HCT116 (cell line): ENCODE results near the gene RFESD. TPM values are rescaled to one million over a fixed set of nuclear protein-coding genes. Genes with fewer than 3 reads are reported as not detected.

ENCODE experiments used
- ATAC-seq: fragments of 200-7000 bp; cut with Tn5 transposase; 2 replicates; pipeline ENCODE4 v1.9.1; 2020; ENCODE audit warnings: mild to moderate bottlenecking, moderate library complexity
- BruUV-seq: library from RNA; stranded (reverse); fragments of 400-500 nt; replicated peaks from 2 replicates; lab custom pipeline; 2021; lab: Mats Ljungman, UMichigan
- CTCF ChIA-PET: fragments of 300-600 bp; sonication (Branson Sonifier 250); formaldehyde crosslinking; loops from one replicate; lab custom pipeline; 2021; ENCODE audit warnings: antibody characterized with exemption; lab: Charles Lee
- POLR2A ChIA-PET: fragments of 300-600, 350-600 bp; sonication (Branson Sonifier 250); formaldehyde crosslinking; loops from one replicate; lab custom pipeline; 2021; ENCODE audit warnings: antibody characterized with exemption; lab: Charles Lee
- RAD21 ChIA-PET, 2 experiments: fragments of 300-600 bp; sonication (Branson Sonifier 250); formaldehyde crosslinking; loops; one replicate each; lab custom pipeline; 2023; ENCODE audit warnings: low total read pairs in 2 of 2; ENCODE audit not compliant: uncharacterized antibody in 2 of 2, unreplicated experiment in 2 of 2, low non-redundant PET in 1 of 2; lab: Charles Lee
- DNase-seq: peaks from one replicate; pipeline ENCODE4 v3.0.0-alpha.2; 2010; ENCODE audit warnings: low read depth, low spot score
- H2AFZ ChIP-seq: fragments of 200-600 bp; shearing (Covaris generic), sonication (generic); 2 replicates; pipeline ENCODE4 v1.6.1; 2017; ENCODE audit warnings: low read depth, mixed run types, mixed read lengths, antibody characterized with exemption, low read length; ENCODE audit not compliant: poor library complexity, severe bottlenecking
- H3K27ac ChIP-seq: 2 replicates; pipeline ENCODE4 v1.5.1; 2012; ENCODE audit warnings: low read depth, low read length
- H3K27me3 ChIP-seq: fragments of 200-600 bp; sonication (generic); 2 replicates; pipeline ENCODE4 v1.6.1; 2016; ENCODE audit warnings: mixed run types, low read length, mixed read lengths; ENCODE audit not compliant: insufficient read depth
- H3K36me3 ChIP-seq, 2 experiments: fragments of 200-500 bp in 1 of 2; fragments of 200-600 bp in 1 of 2; sonication (Bioruptor generic) in 1 of 2; sonication (generic) in 1 of 2; 2 replicates each; pipeline versions ENCODE4 v1.5.1 to v1.6.1; 2014 to 2016; ENCODE audit warnings: low read length in 2 of 2, inconsistent platforms in 1 of 2, mixed read lengths in 1 of 2, mixed run types in 1 of 2; ENCODE audit not compliant: insufficient read depth in 2 of 2, control insufficient read depth in 1 of 2
- H3K4me1 ChIP-seq, 2 experiments: fragments of 200-600 bp in 1 of 2; sonication (generic) in 1 of 2; 2 replicates each; pipeline versions ENCODE4 v1.5.1 to v1.6.1; 2012 to 2017; ENCODE audit warnings: low read length in 2 of 2, inconsistent platforms in 1 of 2, mild to moderate bottlenecking in 1 of 2, mixed read lengths in 1 of 2, mixed run types in 1 of 2, moderate library complexity in 1 of 2; ENCODE audit not compliant: insufficient read depth in 2 of 2, control insufficient read depth in 1 of 2
- H3K4me2 ChIP-seq: fragments of 200-600 bp; sonication (generic); 2 replicates; pipeline ENCODE4 v1.6.1; 2017; ENCODE audit warnings: mixed run types, low read length, mixed read lengths
- H3K4me3 ChIP-seq, 2 experiments: fragments of 200-600 bp in 1 of 2; sonication (generic) in 1 of 2; replicated peaks in 1 of 2; 2 replicates each; pipeline ENCODE4 v1.5.1; 2011 to 2016; ENCODE audit warnings: low read length in 2 of 2, control low read depth in 1 of 2, low read depth in 1 of 2, mild to moderate bottlenecking in 1 of 2, mixed read lengths in 1 of 2, mixed run types in 1 of 2
- H3K79me2 ChIP-seq: fragments of 200-600 bp; sonication (generic); 2 replicates; pipeline ENCODE4 v1.6.1; 2017; ENCODE audit warnings: mild to moderate bottlenecking, mixed run types, low read length, moderate library complexity, mixed read lengths; ENCODE audit not compliant: insufficient read depth
- H3K9ac ChIP-seq: fragments of 200-600 bp; sonication (generic); 2 replicates; pipeline ENCODE4 v1.6.1; 2016; ENCODE audit warnings: low read length, mixed read lengths
- H3K9me2 ChIP-seq: fragments of 200-600 bp; sonication (generic), shearing (Covaris generic); 2 replicates; pipeline ENCODE4 v1.6.1; 2017; ENCODE audit warnings: mixed run types, mild to moderate bottlenecking, moderate library complexity; ENCODE audit not compliant: insufficient read depth
- H3K9me3 ChIP-seq, 2 experiments: fragments of 200-500 bp in 1 of 2; fragments of 200-600 bp in 1 of 2; sonication (Bioruptor generic) in 1 of 2; sonication (generic) in 1 of 2; 2 replicates each; pipeline ENCODE4 v1.6.1; 2014 to 2017; ENCODE audit warnings: low read length in 2 of 2, mixed read lengths in 2 of 2, inconsistent platforms in 1 of 2, low read depth in 1 of 2, mild to moderate bottlenecking in 1 of 2, mixed run types in 1 of 2, moderate library complexity in 1 of 2; ENCODE audit not compliant: control insufficient read depth in 1 of 2, insufficient read depth in 1 of 2
- H4K20me1 ChIP-seq: fragments of 200-600 bp; sonication (generic), shearing (Covaris generic); 2 replicates; pipeline ENCODE4 v1.6.1; 2017; ENCODE audit warnings: mixed run types, mild to moderate bottlenecking, moderate library complexity; ENCODE audit not compliant: insufficient read depth
- ATF3 ChIP-seq: IDR thresholded peaks from 2 replicates; pipeline ENCODE4 v1.6.1; 2012
- CBX3 ChIP-seq: IDR thresholded peaks from 2 replicates; pipeline ENCODE4 v1.6.1; 2012; ENCODE audit warnings: low read depth
- CTCF ChIP-seq, 3 experiments: fragments of 200-600 bp in 1 of 3; sonication (generic) in 1 of 3; IDR thresholded peaks in 2 of 3; conservative IDR thresholded peaks in 1 of 3; 2 replicates each; pipeline ENCODE4 v1.5.1; 2012 to 2017; ENCODE audit warnings: low read depth in 2 of 3, low read length in 2 of 3, antibody characterized with exemption in 1 of 3, borderline replicate concordance in 1 of 3, control low read depth in 1 of 3, mild to moderate bottlenecking in 1 of 3, mixed read lengths in 1 of 3, mixed run types in 1 of 3, moderate library complexity in 1 of 3; ENCODE audit not compliant: insufficient read depth in 1 of 3
- EGR1 ChIP-seq: IDR thresholded peaks from 2 replicates; pipeline ENCODE4 v1.6.1; 2012; ENCODE audit warnings: low read depth
- ELF1 ChIP-seq: IDR thresholded peaks from 2 replicates; pipeline ENCODE4 v1.6.1; 2012; ENCODE audit warnings: low read depth, borderline replicate concordance
- JUND ChIP-seq: IDR thresholded peaks from 2 replicates; pipeline ENCODE4 v1.6.1; 2012
- MAX ChIP-seq: IDR thresholded peaks from 2 replicates; pipeline ENCODE4 v1.6.1; 2012
- POLR2A ChIP-seq: IDR thresholded peaks from 2 replicates; pipeline ENCODE4 v1.7.0; 2011; ENCODE audit warnings: borderline replicate concordance; ENCODE audit not compliant: insufficient read depth, insufficient read length; ENCODE audit errors: extremely low read depth
- POLR2AphosphoS5 ChIP-seq: IDR thresholded peaks from 2 replicates; pipeline ENCODE4 v1.6.1; 2011; ENCODE audit warnings: mild to moderate bottlenecking, low read depth, low read length, moderate library complexity
- RAD21 ChIP-seq: IDR thresholded peaks from 2 replicates; pipeline ENCODE4 v1.6.1; 2012; ENCODE audit warnings: low read depth, mild to moderate bottlenecking
- SIN3A ChIP-seq: IDR thresholded peaks from 2 replicates; pipeline ENCODE4 v1.6.1; 2012; ENCODE audit warnings: low read depth
- SP1 ChIP-seq: IDR thresholded peaks from 2 replicates; pipeline ENCODE4 v1.6.1; 2012; ENCODE audit warnings: low read depth
- SRF ChIP-seq: IDR thresholded peaks from 2 replicates; pipeline ENCODE4 v1.6.1; 2012; ENCODE audit warnings: low read depth
- TCF7L2 ChIP-seq: IDR thresholded peaks from 2 replicates; pipeline ENCODE4 v1.7.0; 2011; ENCODE audit warnings: borderline replicate concordance, inconsistent platforms; ENCODE audit not compliant: insufficient read depth, insufficient read length; ENCODE audit errors: extremely low read depth
- YY1 ChIP-seq: IDR thresholded peaks from 2 replicates; pipeline ENCODE4 v1.6.1; 2011; ENCODE audit warnings: low read length, low read depth, moderate library complexity, mild to moderate bottlenecking; ENCODE audit not compliant: insufficient replicate concordance; ENCODE audit errors: extremely low read depth
- ZNF274 ChIP-seq: fragments of 200-500 bp; sonication (Bioruptor generic); IDR thresholded peaks from 2 replicates; pipeline ENCODE4 v1.6.1; 2014; ENCODE audit warnings: mild to moderate bottlenecking, low read depth, low read length, inconsistent platforms
- intact Hi-C: fragments of 100-400 bp; cut with micrococcal nuclease; formaldehyde crosslinking; loops from 2 replicates; pipeline ENCODE4 v1.10.0; 2022
- total RNA-seq: library from RNA; stranded (reverse); gene quantifications from one replicate; pipeline ENCODE4 v1.2.1, GENCODE V29; 2021; ENCODE audit not compliant: unreplicated experiment

RFESD gene
- total RNA-seq, 1 experiment from 2014 or later = 4.1 TPM

GRCh38 chr5:95668728-95669127, 22.2 kb downstream of the RFESD start:
- ATAC-seq (no peak), DNase-seq (no peak)
- TF ChIP-seq EGR1 (no peak), POLR2AphosphoS5 (no peak), POLR2A (no peak), ELF1 (no peak), JUND (no peak), SRF (no peak), CTCF (IDR thresholded peaks at IDR 0.05 in 2 of 3, conservative IDR thresholded peaks at IDR 0.05 in 1 of 3; ENCODE audit: borderline replicate concordance in 1 of 3, insufficient read depth in 1 of 3, low read depth in 2 of 3, low read length in 2 of 3) (no peak), YY1 (no peak), SP1 (no peak), ATF3 (no peak), ZNF274 (no peak), SIN3A (no peak), MAX (no peak), RAD21 (no peak), CBX3 (no peak), TCF7L2 (no peak)
- ChIA-PET POLR2A (no interaction called here), RAD21 (no interaction called here), CTCF (no interaction called here)
- no peaks in the 10 kb centered on the region for H3K9me2 ChIP-seq
- no peaks in the 10 kb centered on the region for H3K9me3 ChIP-seq
- no peak overlapping the region for H3K4me2 ChIP-seq
- no peak overlapping the region for H3K9ac ChIP-seq
- H3K36me3 ChIP-seq = no peaks in the 10 kb centered on the region
- no peak overlapping the region for H3K27ac ChIP-seq
- H3K4me3 ChIP-seq = no peak overlapping the region
- H3K79me2 ChIP-seq = no peaks in the 10 kb centered on the region
- H4K20me1 ChIP-seq = no peaks in the 10 kb centered on the region
- H3K27me3 ChIP-seq = no peaks in the 10 kb centered on the region
- H2AFZ ChIP-seq = no peak overlapping the region
- no TSS peak for BruUV-seq
- H3K4me1 ChIP-seq = peaks cover 0 to 9% of the 10 kb centered on the region in 2 experiments; a peak in 3 of 4 replicates
- intact Hi-C loops = no loop called here
